IPS-11a (cell line): ENCODE data around the gene AMDHD1.

Experiments
- H3K4me3 ChIP-seq: one replicate; pipeline ENCODE4 v1.5.1; 2013; ENCODE audit warnings: low read depth, low read length, control low read depth

The AMDHD1 gene, protein sequence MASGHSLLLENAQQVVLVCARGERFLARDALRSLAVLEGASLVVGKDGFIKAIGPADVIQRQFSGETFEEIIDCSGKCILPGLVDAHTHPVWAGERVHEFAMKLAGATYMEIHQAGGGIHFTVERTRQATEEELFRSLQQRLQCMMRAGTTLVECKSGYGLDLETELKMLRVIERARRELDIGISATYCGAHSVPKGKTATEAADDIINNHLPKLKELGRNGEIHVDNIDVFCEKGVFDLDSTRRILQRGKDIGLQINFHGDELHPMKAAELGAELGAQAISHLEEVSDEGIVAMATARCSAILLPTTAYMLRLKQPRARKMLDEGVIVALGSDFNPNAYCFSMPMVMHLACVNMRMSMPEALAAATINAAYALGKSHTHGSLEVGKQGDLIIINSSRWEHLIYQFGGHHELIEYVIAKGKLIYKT

GRCh38 chr12:95943330-95943842, at the start of gene AMDHD1:
Gene AMDHD1, plus strand, starts transcription at chr12:95943331. Its CDS starts 68 bp downstream, at chr12:95943399.
- H3K4me3 ChIP-seq = peak within 1 kb of the TSS; percentile 81

GRCh38 chr12:95896846-95897245, 46.3 kb upstream of the AMDHD1 start:
- H3K4me3 ChIP-seq = no peak overlapping the region

- no peak overlapping the region for H3K4me3 ChIP-seq
Observed at GRCh38 chr12:95898081-95898480, 45.0 kb upstream of the AMDHD1 start.

- H3K4me3 ChIP-seq = no peak overlapping the region
Observed at GRCh38 chr12:95908573-95908972, 34.6 kb upstream of the AMDHD1 start.

DNA sequence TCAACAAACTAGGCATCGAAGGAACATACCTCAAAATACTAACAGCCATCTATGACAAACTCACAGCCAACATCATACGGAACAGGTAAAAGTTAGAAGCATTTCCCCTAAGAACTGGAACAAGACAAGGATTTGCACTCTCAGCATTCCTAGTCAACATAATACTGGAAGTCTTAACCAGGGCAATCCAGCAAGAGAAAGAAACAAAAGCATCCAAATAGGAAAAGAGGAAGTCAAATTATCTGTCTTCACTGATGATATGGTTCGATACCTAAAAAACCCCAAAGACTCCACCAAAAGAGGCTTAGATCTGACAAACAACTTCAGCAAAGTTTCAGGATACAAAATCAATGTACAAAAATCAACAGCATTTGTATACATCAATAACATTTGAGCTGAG, 33.3 kb upstream of the AMDHD1 start:
- no peak overlapping the region for H3K4me3 ChIP-seq

DNA sequence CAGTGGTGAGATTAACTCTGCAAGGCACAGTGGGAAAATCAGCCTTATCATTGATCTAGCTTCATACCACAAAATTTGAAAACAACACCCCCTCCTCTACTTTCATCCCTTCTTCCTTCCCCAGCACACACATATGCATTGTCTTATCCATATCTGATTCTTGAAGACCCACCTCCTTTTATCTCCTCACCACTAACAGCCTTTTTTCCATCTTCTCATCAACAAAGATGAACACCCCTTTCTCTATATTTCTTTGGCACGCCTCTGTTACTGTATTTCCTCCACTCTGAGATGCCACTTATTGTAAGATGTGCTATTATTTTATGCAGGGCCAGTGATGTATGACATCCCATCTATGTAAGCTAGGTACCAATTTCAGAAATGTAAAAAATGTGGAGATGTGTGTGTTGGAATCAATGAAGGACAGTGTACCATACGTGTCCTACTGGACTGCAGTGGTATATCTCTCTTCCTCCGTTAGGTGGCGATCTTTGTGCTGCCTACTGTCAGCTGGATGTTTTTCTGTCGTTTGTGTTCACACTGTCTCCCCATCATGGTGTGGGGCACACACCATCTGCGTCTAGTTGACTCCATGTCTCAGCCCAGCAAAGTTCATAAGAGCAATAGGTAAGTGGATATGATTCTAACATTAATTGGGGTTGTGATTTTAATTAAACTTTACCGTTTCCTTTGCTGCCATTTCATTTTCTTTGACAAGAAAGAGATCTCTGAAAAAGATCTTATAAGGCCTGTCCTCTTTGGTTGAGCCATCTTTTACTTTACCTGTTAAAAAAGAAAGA, 24.7 kb upstream of the AMDHD1 start:
- no peak overlapping the region for H3K4me3 ChIP-seq

GRCh38 chr12:95919110-95919509, 24.0 kb upstream of the AMDHD1 start:
- H3K4me3 ChIP-seq = no peak overlapping the region

- H3K4me3 ChIP-seq = no peak overlapping the region
Observed at GRCh38 chr12:95922231-95922630, 20.9 kb upstream of the AMDHD1 start.

DNA sequence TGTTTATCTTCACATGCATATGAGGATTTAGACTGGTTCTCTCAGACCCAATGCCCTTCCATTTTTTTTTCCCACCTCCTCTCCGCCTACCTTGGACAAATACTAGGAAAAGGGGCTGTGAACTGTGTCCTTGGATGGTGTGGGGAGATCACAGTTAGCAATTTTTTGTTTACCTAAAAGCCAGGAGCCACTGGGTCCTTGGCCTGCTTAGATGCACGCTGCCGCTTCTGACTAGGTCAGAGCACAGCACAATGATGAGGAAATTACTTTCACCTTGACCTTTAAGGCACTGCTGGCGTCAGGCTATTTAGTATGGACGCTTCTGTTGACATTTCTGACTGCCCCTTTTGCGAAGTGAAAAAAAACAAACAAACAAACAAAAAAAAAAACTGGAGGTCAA, 2.6 kb upstream of the AMDHD1 start:
- H3K4me3 ChIP-seq = no peak overlapping the region

DNA sequence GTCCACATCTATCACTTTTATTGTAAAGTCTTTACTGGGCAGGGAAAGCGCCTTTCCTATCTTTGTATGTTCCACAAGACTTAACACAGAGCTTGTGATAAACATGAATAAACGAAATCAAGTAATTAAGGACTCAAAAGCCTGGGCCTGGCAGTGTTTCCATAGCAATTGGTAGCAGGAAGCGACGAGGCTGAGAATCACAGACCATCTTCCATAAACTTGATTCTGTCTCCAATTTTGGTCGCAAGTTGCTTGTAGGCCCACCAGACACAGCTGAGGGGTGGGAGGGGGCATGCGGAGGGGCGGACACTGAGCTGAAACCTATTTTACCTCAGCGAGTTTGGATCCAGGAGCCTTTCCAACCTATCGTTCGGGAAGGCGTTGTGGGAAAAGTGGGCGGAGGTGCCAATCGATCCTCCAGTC, 1.0 kb upstream of the AMDHD1 start:
- H3K4me3 ChIP-seq = peak overlapping the region; percentile 81

DNA sequence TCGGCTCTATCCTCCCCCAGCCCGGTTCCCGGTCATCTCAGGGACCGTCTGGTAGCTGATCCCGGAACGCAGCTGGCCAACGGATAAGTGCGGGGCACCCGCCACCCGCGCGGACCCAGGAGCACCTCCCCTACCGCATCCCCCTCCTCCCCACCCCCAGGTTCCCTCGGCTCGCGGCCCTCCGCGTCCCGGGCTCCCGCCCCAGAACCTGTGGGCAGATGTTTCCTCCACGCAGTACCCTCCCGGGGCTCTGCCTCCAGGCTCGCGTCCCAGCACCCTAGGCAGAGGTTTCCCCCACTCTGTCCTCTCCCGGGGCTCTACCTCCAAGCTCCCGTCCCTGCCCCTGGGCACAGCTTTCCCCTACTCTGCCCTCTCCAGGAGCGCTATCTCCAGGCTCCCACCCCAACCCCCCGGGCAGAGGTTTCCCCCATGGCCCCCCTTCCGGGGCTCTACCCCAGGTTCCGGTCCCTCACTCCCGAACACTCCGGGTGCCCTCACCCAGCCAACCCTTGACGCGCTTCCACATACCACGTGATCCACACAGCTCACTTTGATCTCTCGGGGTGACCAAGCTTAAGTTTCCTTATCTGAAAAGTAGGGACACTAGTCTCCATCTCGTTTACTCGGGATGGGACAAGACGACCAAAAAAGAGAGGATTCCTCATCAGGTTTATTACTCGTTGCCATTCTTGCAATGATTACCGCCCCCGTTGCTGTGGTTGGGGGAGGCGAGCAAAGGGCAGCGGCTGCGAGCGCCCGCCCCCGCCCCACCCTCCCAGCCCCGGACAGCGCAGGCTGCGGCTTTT, 404 bp upstream of the AMDHD1 start, which contains the start of gene CCDC38:
CCDC38 (minus strand) TSS at position 91 of the 806 bp plus-strand sequence. CDS start 6,105 bp downstream, outside the sequence.
- H3K4me3 ChIP-seq = peak within 1 kb of the TSS; percentile 81

- no peak overlapping the region for H3K4me3 ChIP-seq
Observed at GRCh38 chr12:95944108-95944704, 1.1 kb downstream of the AMDHD1 start.

GRCh38 chr12:95949477-95950206, 6.5 kb downstream of the AMDHD1 start:
- H3K4me3 ChIP-seq = no peak overlapping the region

DNA sequence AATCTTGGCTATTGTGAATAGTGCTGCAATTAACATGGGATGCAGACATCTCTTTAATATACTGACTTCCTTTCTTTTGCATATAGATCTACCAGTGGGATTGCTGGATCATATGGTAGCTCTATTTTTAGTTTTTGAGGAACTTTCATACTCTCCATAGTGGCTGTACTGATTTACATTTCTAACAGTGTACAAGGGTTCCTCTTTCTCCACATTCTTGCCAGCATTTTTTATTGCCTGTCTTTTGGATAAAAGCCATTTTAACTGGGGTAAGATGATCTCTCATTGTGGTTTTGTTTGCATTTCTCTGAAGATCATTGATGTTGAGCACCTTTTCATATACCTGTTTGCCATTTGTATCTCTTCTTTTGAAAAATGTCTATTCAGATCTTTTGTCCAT, 8.4 kb downstream of the AMDHD1 start:
- no peak overlapping the region for H3K4me3 ChIP-seq

- no peak overlapping the region for H3K4me3 ChIP-seq
Observed at GRCh38 chr12:95953000-95953399, 9.9 kb downstream of the AMDHD1 start.

GRCh38 chr12:95955549-95956159, 12.5 kb downstream of the AMDHD1 start:
- no peak overlapping the region for H3K4me3 ChIP-seq

DNA sequence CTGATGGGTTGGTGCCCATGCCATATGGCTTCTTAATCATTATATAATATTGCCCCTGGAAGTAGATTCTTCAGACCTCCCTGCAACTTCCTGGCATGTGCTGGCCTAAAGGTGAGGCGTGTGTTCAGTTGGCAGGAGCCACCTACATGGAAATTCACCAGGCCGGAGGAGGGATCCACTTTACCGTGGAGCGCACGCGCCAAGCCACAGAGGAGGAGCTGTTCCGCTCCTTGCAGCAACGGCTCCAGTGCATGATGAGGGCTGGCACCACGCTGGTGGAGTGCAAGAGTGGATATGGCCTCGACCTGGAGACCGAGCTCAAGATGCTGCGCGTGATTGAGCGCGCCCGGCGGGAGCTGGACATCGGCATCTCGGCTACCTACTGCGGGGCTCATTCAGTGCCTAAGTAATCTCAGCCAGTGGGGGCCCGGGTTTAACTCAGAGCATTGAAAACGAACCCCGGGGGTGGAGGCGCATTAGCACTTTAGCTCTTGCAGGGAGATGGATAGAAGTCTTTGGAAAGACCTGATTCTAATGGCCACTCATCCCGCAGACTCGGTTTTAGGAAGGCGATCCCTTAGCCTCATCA, 13.5 kb downstream of the AMDHD1 start:
- no peak overlapping the region for H3K4me3 ChIP-seq

- H3K4me3 ChIP-seq = no peak overlapping the region
Observed at GRCh38 chr12:95959107-95959506, 16.0 kb downstream of the AMDHD1 start.

GRCh38 chr12:95960241-95960640, 17.1 kb downstream of the AMDHD1 start:
- no peak overlapping the region for H3K4me3 ChIP-seq
